BJ (cell line): Measurements from ENCODE around the gene MIA2. TPM values are rescaled to one million over a fixed set of nuclear protein-coding genes. Genes with fewer than 3 reads are reported as not detected.

Source experiments
- CTCF ChIA-PET: fragments of 350-600 bp; formaldehyde crosslinking; extraction: SDS; loops from one replicate; lab custom pipeline; 2021; ENCODE audit warnings: antibody characterized with exemption, inconsistent platforms; lab: Yijun Ruan, JAX
- POLR2A ChIA-PET: fragments of 300-600 bp; sonication (Branson Sonifier 250); formaldehyde crosslinking; extraction: SDS; loops from one replicate; lab custom pipeline; 2021; ENCODE audit warnings: antibody characterized with exemption; lab: Charles Lee
- DNase-seq: peaks from one replicate; pipeline ENCODE4 v3.0.0-alpha.2; 2011; ENCODE audit warnings: low read depth
- H3K27me3 ChIP-seq: 2 replicates; pipeline ENCODE4 v1.6.0; 2011; ENCODE audit warnings: low read length; ENCODE audit not compliant: control insufficient read depth, insufficient read depth
- H3K36me3 ChIP-seq: 2 replicates; pipeline ENCODE4 v1.5.1; 2011; ENCODE audit warnings: low read length; ENCODE audit not compliant: control insufficient read depth, insufficient read depth
- H3K4me3 ChIP-seq: 2 replicates; pipeline ENCODE4 v1.5.1; 2011; ENCODE audit warnings: low read depth, mild to moderate bottlenecking, control low read depth, low read length
- CTCF ChIP-seq: IDR thresholded peaks from 2 replicates; pipeline ENCODE4 v1.5.1; 2011; ENCODE audit warnings: low read depth, mild to moderate bottlenecking, control low read depth, inconsistent platforms, low read length, moderate library complexity; ENCODE audit not compliant: insufficient read depth
- polyA plus RNA-seq: library from polyadenylated mRNA; depleted of rRNA; stranded (reverse); fragments of >200 nt; gene quantifications from 2 replicates; pipeline ENCODE4 v1.2.3, GENCODE V29; 2011

The MIA2 gene
- polyA plus RNA-seq, 1 experiment = 11.4 TPM

- DNase-seq = no peak
- CTCF ChIA-PET = interaction anchor here (1.0 kb wide), 1 partner anchor 20 kb away, joined by 3 read pairs; no protein-coding TSS in a partner anchor
- no peak for TF ChIP-seq CTCF
- Histone ChIP-seq H3K27me3 (no peaks in the 10 kb centered on the region), H3K36me3 (no peaks in the 10 kb centered on the region), H3K4me3 (no peak overlapping the region)
- POLR2A ChIA-PET = interaction anchor here (0.6 kb wide), 1 partner anchor 411 kb away, joined by 3 read pairs; no protein-coding TSS in a partner anchor
Measured at GRCh38 chr14:39423793-39424192, 190.1 kb downstream of the MIA2 start.

GRCh38 chr14:39425947-39426346, 192.2 kb downstream of the MIA2 start:
- DNase-seq = no peak
- H3K4me3 ChIP-seq = no peak overlapping the region
- no peak for TF ChIP-seq CTCF
- ChIA-PET CTCF (interaction anchor here (1.0 to 2.1 kb wide), 5 partner anchors 55 to 320 kb away, joined by 3 to 8 read pairs (median 3); partner anchors contain the start of gene GEMIN2), POLR2A (no interaction called here)
- H3K36me3 ChIP-seq = no peaks in the 10 kb centered on the region
- no peaks in the 10 kb centered on the region for H3K27me3 ChIP-seq

GRCh38 chr14:39426605-39427004, 192.9 kb downstream of the MIA2 start:
- no peak for DNase-seq
- TF ChIP-seq CTCF = peak; percentile 36
- CTCF ChIA-PET = interaction anchor here (0.7 to 2.1 kb wide), 6 partner anchors 55 to 320 kb away, joined by 3 to 8 read pairs (median 3); partner anchors contain the start of gene GEMIN2
- no peak overlapping the region for H3K4me3 ChIP-seq
- H3K27me3 ChIP-seq = no peaks in the 10 kb centered on the region
- no peaks in the 10 kb centered on the region for H3K36me3 ChIP-seq
- POLR2A ChIA-PET = no interaction called here

GRCh38 chr14:39428118-39428517, 194.4 kb downstream of the MIA2 start:
- Histone ChIP-seq H3K27me3 (no peaks in the 10 kb centered on the region), H3K36me3 (no peaks in the 10 kb centered on the region), H3K4me3 (no peak overlapping the region)
- no peak for TF ChIP-seq CTCF
- POLR2A ChIA-PET = no interaction called here
- DNase-seq = no peak
- CTCF ChIA-PET = interaction anchor here (0.8 kb wide), 1 partner anchor 325 kb away, joined by 4 read pairs; the partner anchor contains the start of gene SEC23A

GRCh38 chr14:39430762-39431415, 197.2 kb downstream of the MIA2 start:
- Histone ChIP-seq H3K4me3 (peak overlapping the region; percentile 68), H3K27me3 (no peaks in the 10 kb centered on the region), H3K36me3 (no peaks in the 10 kb centered on the region)
- no peak for TF ChIP-seq CTCF
- ChIA-PET CTCF (interaction anchor here (0.7 to 2.6 kb wide), 3 partner anchors 9 to 263 kb away, joined by 3 to 10 read pairs (median 3); no protein-coding TSS in a partner anchor), POLR2A (no interaction called here)
- DNase-seq = no peak
